MM.1S (cell line): ENCODE data around the gene MAP7D1.

ENCODE experiments used
- EZH2 ChIP-seq: fragments of 300-600 bp; sonication (generic); optimal IDR thresholded peaks from 2 replicates; pipeline ENCODE3; 2017; ENCODE audit warnings: low read depth, mild to moderate bottlenecking, antibody characterized with exemption, low read length, mixed read lengths
- TF ChIP-seq, protein P1 (sequence below): fragments of 300-600 bp; sonication (generic); IDR thresholded peaks from 2 replicates; pipeline ENCODE4 v1.5.1; 2016; ENCODE audit warnings: antibody characterized with exemption, low read length, mixed read lengths

DNA sequence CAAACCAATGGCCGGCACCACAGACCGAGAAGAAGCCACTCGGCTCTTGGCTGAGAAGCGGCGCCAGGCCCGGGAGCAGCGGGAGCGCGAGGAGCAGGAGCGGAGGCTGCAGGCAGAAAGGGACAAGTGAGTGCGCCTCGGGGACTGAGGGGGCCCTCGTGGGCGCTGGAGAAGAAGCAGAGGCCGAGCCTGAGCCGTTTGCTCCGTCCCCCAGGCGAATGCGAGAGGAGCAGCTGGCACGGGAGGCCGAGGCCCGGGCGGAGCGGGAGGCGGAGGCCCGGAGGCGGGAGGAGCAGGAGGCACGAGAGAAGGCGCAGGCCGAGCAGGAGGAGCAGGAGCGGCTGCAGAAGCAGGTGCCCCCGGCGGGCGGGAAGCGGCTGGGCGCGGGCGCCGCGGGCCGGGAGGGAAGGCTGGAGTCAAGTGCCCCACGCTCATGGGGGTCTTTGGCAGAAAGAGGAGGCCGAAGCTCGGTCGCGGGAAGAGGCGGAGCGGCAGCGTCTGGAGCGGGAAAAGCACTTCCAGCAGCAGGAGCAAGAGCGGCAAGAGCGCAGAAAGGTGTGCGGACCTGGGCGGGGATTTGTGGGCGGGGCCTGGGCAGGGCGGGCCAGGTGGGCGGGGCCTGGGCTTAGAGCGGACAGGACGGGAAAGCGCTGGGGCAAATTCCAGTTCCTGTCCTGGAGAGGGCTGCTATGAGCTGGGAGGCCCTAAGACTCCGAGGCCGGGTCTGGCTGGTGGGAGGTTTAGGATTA is 22.7 kb downstream of the MAP7D1 start:
- TF ChIP-seq, protein P1, sequence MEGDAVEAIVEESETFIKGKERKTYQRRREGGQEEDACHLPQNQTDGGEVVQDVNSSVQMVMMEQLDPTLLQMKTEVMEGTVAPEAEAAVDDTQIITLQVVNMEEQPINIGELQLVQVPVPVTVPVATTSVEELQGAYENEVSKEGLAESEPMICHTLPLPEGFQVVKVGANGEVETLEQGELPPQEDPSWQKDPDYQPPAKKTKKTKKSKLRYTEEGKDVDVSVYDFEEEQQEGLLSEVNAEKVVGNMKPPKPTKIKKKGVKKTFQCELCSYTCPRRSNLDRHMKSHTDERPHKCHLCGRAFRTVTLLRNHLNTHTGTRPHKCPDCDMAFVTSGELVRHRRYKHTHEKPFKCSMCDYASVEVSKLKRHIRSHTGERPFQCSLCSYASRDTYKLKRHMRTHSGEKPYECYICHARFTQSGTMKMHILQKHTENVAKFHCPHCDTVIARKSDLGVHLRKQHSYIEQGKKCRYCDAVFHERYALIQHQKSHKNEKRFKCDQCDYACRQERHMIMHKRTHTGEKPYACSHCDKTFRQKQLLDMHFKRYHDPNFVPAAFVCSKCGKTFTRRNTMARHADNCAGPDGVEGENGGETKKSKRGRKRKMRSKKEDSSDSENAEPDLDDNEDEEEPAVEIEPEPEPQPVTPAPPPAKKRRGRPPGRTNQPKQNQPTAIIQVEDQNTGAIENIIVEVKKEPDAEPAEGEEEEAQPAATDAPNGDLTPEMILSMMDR = no peak
- no peak for TF ChIP-seq EZH2
